ENCODE data around the gene ABCG1. TPM values are rescaled to one million over a fixed set of nuclear protein-coding genes. Genes with fewer than 3 reads are reported as not detected.

ABCG1 gene
- total RNA-seq, 1 donor = 33.0 TPM

GRCh38 chr21:42230178-42230577 lies 11.2 kb downstream of the ABCG1 start:
- H3K9me3 ChIP-seq (ENCODE audit: low read depth, low read length) = no peaks in the 10 kb centered on the region

GRCh38 chr21:42230636-42231035 lies 11.7 kb downstream of the ABCG1 start:
- H3K27me3 ChIP-seq (ENCODE audit: insufficient read depth, low read length) = no peaks in the 10 kb centered on the region
- peaks cover 82% of the 10 kb centered on the region for H3K4me1 ChIP-seq (ENCODE audit: insufficient read depth, low read length)
- no peak overlapping the region for H3K4me3 ChIP-seq (ENCODE audit: low read length)
- no peaks in the 10 kb centered on the region for H3K9me3 ChIP-seq (ENCODE audit: low read depth, low read length)

More at GRCh38 chr21:42230178-42230577, 11.2 kb downstream of the ABCG1 start:
- Histone ChIP-seq H3K4me3 (ENCODE audit: low read length) (no peak overlapping the region), H3K27me3 (ENCODE audit: insufficient read depth, low read length) (no peaks in the 10 kb centered on the region), H3K4me1 (ENCODE audit: insufficient read depth, low read length) (peaks cover 77% of the 10 kb centered on the region)

- Histone ChIP-seq H3K4me3 (ENCODE audit: low read length) (no peak overlapping the region), H3K27me3 (ENCODE audit: insufficient read depth, low read length) (no peaks in the 10 kb centered on the region), H3K4me1 (ENCODE audit: insufficient read depth, low read length) (peaks cover 93% of the 10 kb centered on the region), H3K9me3 (ENCODE audit: low read depth, low read length) (no peaks in the 10 kb centered on the region)
Observed at GRCh38 chr21:42231756-42232155, 12.8 kb downstream of the ABCG1 start.

GRCh38 chr21:42232176-42232825 lies 13.4 kb downstream of the ABCG1 start:
- H3K4me1 ChIP-seq (ENCODE audit: insufficient read depth, low read length) = peaks cover 93% of the 10 kb centered on the region
- H3K4me3 ChIP-seq (ENCODE audit: low read length) = no peak overlapping the region
- H3K27me3 ChIP-seq (ENCODE audit: insufficient read depth, low read length) = no peaks in the 10 kb centered on the region

GRCh38 chr21:42233067-42233961 lies 14.4 kb downstream of the ABCG1 start:
- peaks cover 93% of the 10 kb centered on the region for H3K4me1 ChIP-seq (ENCODE audit: insufficient read depth, low read length)

More at GRCh38 chr21:42232176-42232825, 13.4 kb downstream of the ABCG1 start:
- H3K9me3 ChIP-seq (ENCODE audit: low read depth, low read length) = no peaks in the 10 kb centered on the region

GRCh38 chr21:42234041-42234440 lies 15.1 kb downstream of the ABCG1 start:
- Histone ChIP-seq H3K27me3 (ENCODE audit: insufficient read depth, low read length) (no peaks in the 10 kb centered on the region), H3K4me3 (ENCODE audit: low read length) (peak overlapping the region; percentile 27), H3K9me3 (ENCODE audit: low read depth, low read length) (no peaks in the 10 kb centered on the region), H3K4me1 (ENCODE audit: insufficient read depth, low read length) (peaks cover 93% of the 10 kb centered on the region)

More at GRCh38 chr21:42233067-42233961, 14.4 kb downstream of the ABCG1 start:
- no peak overlapping the region for H3K4me3 ChIP-seq (ENCODE audit: low read length)
- no peaks in the 10 kb centered on the region for H3K27me3 ChIP-seq (ENCODE audit: insufficient read depth, low read length)
- H3K9me3 ChIP-seq (ENCODE audit: low read depth, low read length) = no peaks in the 10 kb centered on the region

GRCh38 chr21:42234464-42235241 lies 15.7 kb downstream of the ABCG1 start:
- peak overlapping the region; percentile 27 for H3K4me3 ChIP-seq (ENCODE audit: low read length)
- peaks cover 93% of the 10 kb centered on the region for H3K4me1 ChIP-seq (ENCODE audit: insufficient read depth, low read length)
- no peaks in the 10 kb centered on the region for H3K9me3 ChIP-seq (ENCODE audit: low read depth, low read length)
- no peaks in the 10 kb centered on the region for H3K27me3 ChIP-seq (ENCODE audit: insufficient read depth, low read length)

GRCh38 chr21:42235593-42235992 lies 16.7 kb downstream of the ABCG1 start:
- Histone ChIP-seq H3K4me3 (ENCODE audit: low read length) (no peak overlapping the region), H3K4me1 (ENCODE audit: insufficient read depth, low read length) (peaks cover 90% of the 10 kb centered on the region), H3K27me3 (ENCODE audit: insufficient read depth, low read length) (no peaks in the 10 kb centered on the region), H3K9me3 (ENCODE audit: low read depth, low read length) (no peaks in the 10 kb centered on the region)

GRCh38 chr21:42236014-42236413 lies 17.1 kb downstream of the ABCG1 start:
- H3K4me1 ChIP-seq (ENCODE audit: insufficient read depth, low read length) = peaks cover 85% of the 10 kb centered on the region
- H3K27me3 ChIP-seq (ENCODE audit: insufficient read depth, low read length) = no peaks in the 10 kb centered on the region
- H3K4me3 ChIP-seq (ENCODE audit: low read length) = no peak overlapping the region
- no peaks in the 10 kb centered on the region for H3K9me3 ChIP-seq (ENCODE audit: low read depth, low read length)

- Histone ChIP-seq H3K4me3 (ENCODE audit: low read length) (no peak overlapping the region), H3K27me3 (ENCODE audit: insufficient read depth, low read length) (no peaks in the 10 kb centered on the region), H3K9me3 (ENCODE audit: low read depth, low read length) (no peaks in the 10 kb centered on the region), H3K4me1 (ENCODE audit: insufficient read depth, low read length) (peaks cover 79% of the 10 kb centered on the region)
Observed at GRCh38 chr21:42236693-42237092, 17.8 kb downstream of the ABCG1 start.

- H3K4me3 ChIP-seq (ENCODE audit: low read length) = no peak overlapping the region
- no peaks in the 10 kb centered on the region for H3K9me3 ChIP-seq (ENCODE audit: low read depth, low read length)
- H3K27me3 ChIP-seq (ENCODE audit: insufficient read depth, low read length) = no peaks in the 10 kb centered on the region
- H3K4me1 ChIP-seq (ENCODE audit: insufficient read depth, low read length) = peaks cover 74% of the 10 kb centered on the region
Observed at GRCh38 chr21:42237161-42237560, 18.2 kb downstream of the ABCG1 start.

- Histone ChIP-seq H3K9me3 (ENCODE audit: low read depth, low read length) (no peaks in the 10 kb centered on the region), H3K4me1 (ENCODE audit: insufficient read depth, low read length) (peaks cover 70% of the 10 kb centered on the region), H3K4me3 (ENCODE audit: low read length) (no peak overlapping the region), H3K27me3 (ENCODE audit: insufficient read depth, low read length) (no peaks in the 10 kb centered on the region)
Observed at GRCh38 chr21:42237577-42237976, 18.6 kb downstream of the ABCG1 start.

- H3K9me3 ChIP-seq (ENCODE audit: low read depth, low read length) = no peaks in the 10 kb centered on the region
- H3K27me3 ChIP-seq (ENCODE audit: insufficient read depth, low read length) = no peaks in the 10 kb centered on the region
- no peak overlapping the region for H3K4me3 ChIP-seq (ENCODE audit: low read length)
- peaks cover 62% of the 10 kb centered on the region for H3K4me1 ChIP-seq (ENCODE audit: insufficient read depth, low read length)
Observed at GRCh38 chr21:42238185-42238934, 19.4 kb downstream of the ABCG1 start.

- Histone ChIP-seq H3K4me3 (ENCODE audit: low read length) (no peak overlapping the region), H3K4me1 (ENCODE audit: insufficient read depth, low read length) (peaks cover 50% of the 10 kb centered on the region), H3K9me3 (ENCODE audit: low read depth, low read length) (no peaks in the 10 kb centered on the region), H3K27me3 (ENCODE audit: insufficient read depth, low read length) (no peaks in the 10 kb centered on the region)
Observed at GRCh38 chr21:42239556-42239955, 20.6 kb downstream of the ABCG1 start.

Measured in mononuclear cell (primary cell).